Activated T-helper 17 cell treated with anti-CD3 and anti-CD28 coated beads, Interleukin-2, amount 50 U/mL, for 72 hours (primary cell): ENCODE measurements around the gene OCEL1. TPM values are rescaled to one million over a fixed set of nuclear protein-coding genes. Genes with fewer than 3 reads are reported as not detected.
A peak's percentile ranks its signal among the peaks of the same experiment; 100 is the strongest.

Source experiments
- ATAC-seq: fragments of 150-1000 bp; cut with Tn5 transposase; replicated peaks from 2 replicates; pipeline ENCODE4 v1.10.0; 2021; ENCODE audit warnings: mild to moderate bottlenecking, moderate library complexity
- H3K27ac Mint-ChIP-seq: one replicate; pipeline ENCODE4 v1.8.0; 2022; ENCODE audit warnings: mixed read lengths
- H3K27me3 Mint-ChIP-seq: one replicate; pipeline ENCODE4 v1.8.0; 2022; ENCODE audit warnings: mixed read lengths
- H3K36me3 Mint-ChIP-seq: one replicate; pipeline ENCODE4 v1.8.0; 2022; ENCODE audit warnings: low read depth, mild to moderate bottlenecking, mixed read lengths
- H3K4me1 Mint-ChIP-seq: one replicate; pipeline ENCODE4 v1.8.0; 2022; ENCODE audit warnings: mixed read lengths
- H3K4me3 Mint-ChIP-seq: one replicate; pipeline ENCODE4 v1.8.0; 2022; ENCODE audit warnings: mild to moderate bottlenecking, mixed read lengths
- H3K9me3 Mint-ChIP-seq: one replicate; pipeline ENCODE4 v1.8.0; 2022; ENCODE audit warnings: mixed read lengths
- total RNA-seq, 2 donors: library from RNA; stranded (reverse); gene quantifications; one replicate each; pipeline ENCODE4 v1.2.3, GENCODE V29; 2022

OCEL1 gene
- total RNA-seq, 2 donors from 2014 or later: 14.1 to 17.6 TPM

- no peak for ATAC-seq
- Mint-ChIP-seq H3K4me3 (no peak overlapping the region), H3K9me3 (no peaks in the 10 kb centered on the region), H3K27ac (peak overlapping the region; percentile 17), H3K27me3 (no peaks in the 10 kb centered on the region), H3K4me1 (no peaks in the 10 kb centered on the region), H3K36me3 (no peaks in the 10 kb centered on the region)
Observed at GRCh38 chr19:17242431-17243208, 16.6 kb downstream of the OCEL1 start.

- Mint-ChIP-seq H3K27ac (peak overlapping the region; percentile 17), H3K4me1 (no peaks in the 10 kb centered on the region), H3K27me3 (no peaks in the 10 kb centered on the region), H3K4me3 (no peak overlapping the region), H3K36me3 (no peaks in the 10 kb centered on the region), H3K9me3 (no peaks in the 10 kb centered on the region)
- no peak for ATAC-seq
Observed at GRCh38 chr19:17243211-17243829, 17.3 kb downstream of the OCEL1 start.

GRCh38 chr19:17243830-17244617 is 18.0 kb downstream of the OCEL1 start:
- Mint-ChIP-seq H3K4me1 (no peaks in the 10 kb centered on the region), H3K9me3 (no peaks in the 10 kb centered on the region), H3K27me3 (no peaks in the 10 kb centered on the region), H3K27ac (no peak overlapping the region), H3K4me3 (peak overlapping the region; percentile 52), H3K36me3 (no peaks in the 10 kb centered on the region)
- no peak for ATAC-seq

GRCh38 chr19:17244618-17245534 is 18.9 kb downstream of the OCEL1 start:
- Mint-ChIP-seq H3K27me3 (no peaks in the 10 kb centered on the region), H3K9me3 (no peaks in the 10 kb centered on the region), H3K36me3 (no peaks in the 10 kb centered on the region), H3K4me3 (peak overlapping the region; percentile 52), H3K4me1 (no peaks in the 10 kb centered on the region), H3K27ac (no peak overlapping the region)
- ATAC-seq: peak; percentile 25

- no peaks in the 10 kb centered on the region for H3K36me3 Mint-ChIP-seq
- peak within 1 kb of the TSS; percentile 73 for H3K4me3 Mint-ChIP-seq
- H3K27me3 Mint-ChIP-seq: no peaks in the 10 kb centered on the region
- H3K4me1 Mint-ChIP-seq: no peaks in the 10 kb centered on the region
- no peaks in the 10 kb centered on the region for H3K9me3 Mint-ChIP-seq
- no peak for ATAC-seq
- H3K27ac Mint-ChIP-seq: no peak within 1 kb of the TSS
Observed at GRCh38 chr19:17245535-17245984, 19.5 kb downstream of the OCEL1 start, which contains the start of gene NR2F6. Gene NR2F6 (minus strand): TSS chr19:17245919. CDS start chr19:17245220, 699 bp downstream.

- H3K36me3 Mint-ChIP-seq: no peaks in the 10 kb centered on the region
- H3K27ac Mint-ChIP-seq: no peak overlapping the region
Observed at GRCh38 chr19:17246681-17247425, 20.8 kb downstream of the OCEL1 start.

GRCh38 chr19:17248011-17248776 is 22.2 kb downstream of the OCEL1 start:
- H3K27ac Mint-ChIP-seq: no peak overlapping the region
- ATAC-seq: no peak
- no peak overlapping the region for H3K4me3 Mint-ChIP-seq
- no peaks in the 10 kb centered on the region for H3K9me3 Mint-ChIP-seq
- no peaks in the 10 kb centered on the region for H3K36me3 Mint-ChIP-seq
- H3K4me1 Mint-ChIP-seq: no peaks in the 10 kb centered on the region
- H3K27me3 Mint-ChIP-seq: no peaks in the 10 kb centered on the region

More at GRCh38 chr19:17246681-17247425, 20.8 kb downstream of the OCEL1 start:
- Mint-ChIP-seq H3K27me3 (no peaks in the 10 kb centered on the region), H3K9me3 (no peaks in the 10 kb centered on the region), H3K4me1 (no peaks in the 10 kb centered on the region), H3K4me3 (peak overlapping the region; percentile 73)
- ATAC-seq: no peak

- ATAC-seq: no peak
- H3K36me3 Mint-ChIP-seq: no peaks in the 10 kb centered on the region
- H3K27me3 Mint-ChIP-seq: no peaks in the 10 kb centered on the region
- no peak overlapping the region for H3K4me3 Mint-ChIP-seq
- no peak overlapping the region for H3K27ac Mint-ChIP-seq
- no peaks in the 10 kb centered on the region for H3K9me3 Mint-ChIP-seq
- H3K4me1 Mint-ChIP-seq: no peaks in the 10 kb centered on the region
Observed at GRCh38 chr19:17249887-17250548, 24.0 kb downstream of the OCEL1 start.

- Mint-ChIP-seq H3K9me3 (no peaks in the 10 kb centered on the region), H3K27me3 (no peaks in the 10 kb centered on the region), H3K4me3 (no peak overlapping the region), H3K27ac (no peak overlapping the region), H3K36me3 (no peaks in the 10 kb centered on the region), H3K4me1 (no peaks in the 10 kb centered on the region)
- ATAC-seq: no peak
Observed at GRCh38 chr19:17254636-17255035, 28.6 kb downstream of the OCEL1 start.

- no peaks in the 10 kb centered on the region for H3K9me3 Mint-ChIP-seq
- no peaks in the 10 kb centered on the region for H3K4me1 Mint-ChIP-seq
- no peak overlapping the region for H3K4me3 Mint-ChIP-seq
- no peak overlapping the region for H3K27ac Mint-ChIP-seq
- no peak for ATAC-seq
- H3K36me3 Mint-ChIP-seq: no peaks in the 10 kb centered on the region
- H3K27me3 Mint-ChIP-seq: no peaks in the 10 kb centered on the region
Observed at GRCh38 chr19:17255150-17255621, 29.2 kb downstream of the OCEL1 start.

- Mint-ChIP-seq H3K4me3 (no peak overlapping the region), H3K36me3 (no peaks in the 10 kb centered on the region), H3K27me3 (no peaks in the 10 kb centered on the region), H3K27ac (no peak overlapping the region), H3K9me3 (no peaks in the 10 kb centered on the region), H3K4me1 (peaks cover 6% of the 10 kb centered on the region)
- no peak for ATAC-seq
Observed at GRCh38 chr19:17256130-17256529, 30.1 kb downstream of the OCEL1 start.

- no peak overlapping the region for H3K4me3 Mint-ChIP-seq
- no peaks in the 10 kb centered on the region for H3K27me3 Mint-ChIP-seq
- H3K9me3 Mint-ChIP-seq: no peaks in the 10 kb centered on the region
- H3K36me3 Mint-ChIP-seq: no peaks in the 10 kb centered on the region
- H3K4me1 Mint-ChIP-seq: peaks cover 6% of the 10 kb centered on the region
- H3K27ac Mint-ChIP-seq: no peak overlapping the region
- ATAC-seq: no peak
Observed at GRCh38 chr19:17259118-17259780, 33.2 kb downstream of the OCEL1 start.
